ENCODE results near the gene CLIP3. TPM values are rescaled to one million over a fixed set of nuclear protein-coding genes. Genes with fewer than 3 reads are reported as not detected.
"Not testable (repeated sequence)": the region's sequence is repeated elsewhere in the genome, so short reads cannot be mapped to it uniquely, and the experiment has no call there.

The CLIP3 gene
- total and polyA plus RNA-seq, 2 experiments from 2014 or later: 15.1 to 19.1 TPM

DNA sequence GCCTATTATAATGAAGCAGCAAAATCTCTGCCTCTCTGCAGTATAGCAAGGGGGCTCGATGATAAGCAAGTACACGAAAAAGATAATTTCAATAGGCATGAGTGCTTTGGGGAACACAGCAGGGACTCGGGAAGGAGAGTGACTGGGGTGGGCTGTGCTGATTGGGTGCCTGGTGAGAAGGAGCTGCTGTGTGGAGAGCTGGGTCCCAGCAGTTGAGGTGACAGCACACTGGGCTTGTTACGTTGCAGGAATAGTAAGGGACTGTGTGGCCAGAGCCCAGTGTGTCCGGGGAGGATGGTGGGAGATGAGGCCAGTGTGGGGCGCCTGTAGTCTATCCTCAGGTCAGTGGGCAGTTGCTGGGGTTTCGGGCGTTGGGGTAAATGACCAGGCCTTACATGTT is 39.4 kb upstream of the CLIP3 start:
- no peaks in the 10 kb centered on the region for H3K4me1 ChIP-seq (ENCODE audit: insufficient read depth)
- no peak overlapping the region for H3K27ac Mint-ChIP-seq
- H3K27ac ChIP-seq (ENCODE audit: low read depth): no peak overlapping the region
- DNase-seq (ENCODE audit: low spot score): no peak
- TF ChIP-seq STAT1 (IDR thresholded peaks at IDR 0.05; ENCODE audit: unreplicated experiment): no peak
- TF ChIP-seq, protein P1, sequence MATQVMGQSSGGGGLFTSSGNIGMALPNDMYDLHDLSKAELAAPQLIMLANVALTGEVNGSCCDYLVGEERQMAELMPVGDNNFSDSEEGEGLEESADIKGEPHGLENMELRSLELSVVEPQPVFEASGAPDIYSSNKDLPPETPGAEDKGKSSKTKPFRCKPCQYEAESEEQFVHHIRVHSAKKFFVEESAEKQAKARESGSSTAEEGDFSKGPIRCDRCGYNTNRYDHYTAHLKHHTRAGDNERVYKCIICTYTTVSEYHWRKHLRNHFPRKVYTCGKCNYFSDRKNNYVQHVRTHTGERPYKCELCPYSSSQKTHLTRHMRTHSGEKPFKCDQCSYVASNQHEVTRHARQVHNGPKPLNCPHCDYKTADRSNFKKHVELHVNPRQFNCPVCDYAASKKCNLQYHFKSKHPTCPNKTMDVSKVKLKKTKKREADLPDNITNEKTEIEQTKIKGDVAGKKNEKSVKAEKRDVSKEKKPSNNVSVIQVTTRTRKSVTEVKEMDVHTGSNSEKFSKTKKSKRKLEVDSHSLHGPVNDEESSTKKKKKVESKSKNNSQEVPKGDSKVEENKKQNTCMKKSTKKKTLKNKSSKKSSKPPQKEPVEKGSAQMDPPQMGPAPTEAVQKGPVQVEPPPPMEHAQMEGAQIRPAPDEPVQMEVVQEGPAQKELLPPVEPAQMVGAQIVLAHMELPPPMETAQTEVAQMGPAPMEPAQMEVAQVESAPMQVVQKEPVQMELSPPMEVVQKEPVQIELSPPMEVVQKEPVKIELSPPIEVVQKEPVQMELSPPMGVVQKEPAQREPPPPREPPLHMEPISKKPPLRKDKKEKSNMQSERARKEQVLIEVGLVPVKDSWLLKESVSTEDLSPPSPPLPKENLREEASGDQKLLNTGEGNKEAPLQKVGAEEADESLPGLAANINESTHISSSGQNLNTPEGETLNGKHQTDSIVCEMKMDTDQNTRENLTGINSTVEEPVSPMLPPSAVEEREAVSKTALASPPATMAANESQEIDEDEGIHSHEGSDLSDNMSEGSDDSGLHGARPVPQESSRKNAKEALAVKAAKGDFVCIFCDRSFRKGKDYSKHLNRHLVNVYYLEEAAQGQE (IDR thresholded peaks at IDR 0.05; ENCODE audit: unreplicated experiment): no peak
- no peak for TF ChIP-seq NANOG (IDR thresholded peaks at IDR 0.05; ENCODE audit: borderline replicate concordance)
- ATAC-seq: no peak
- H3K4me2 ChIP-seq: no peak overlapping the region
- peaks cover 3% of the 10 kb centered on the region for H3K27me3 Mint-ChIP-seq (ENCODE audit: insufficient read depth, low read depth, poor library complexity)
- no peak overlapping the region for H3K4me3 ChIP-seq
- H3K27me3 ChIP-seq (ENCODE audit: insufficient read depth): no peaks in the 10 kb centered on the region
- H3K4me1 Mint-ChIP-seq: no peaks in the 10 kb centered on the region
- H3K4me3 Mint-ChIP-seq: no peak overlapping the region
- peaks cover 81% of the 10 kb centered on the region for H3K36me3 Mint-ChIP-seq (ENCODE audit: low read depth)
- H3K9me2 ChIP-seq (ENCODE audit: insufficient read depth): no peaks in the 10 kb centered on the region
- peaks cover 35% of the 10 kb centered on the region for H3K36me3 ChIP-seq (ENCODE audit: insufficient read depth)
- peaks cover 6% of the 10 kb centered on the region; the same call in 1 of the 2 replicates for H3F3A ChIP-seq (replicated peaks; ENCODE audit: low read depth)
- no peaks in the 10 kb centered on the region for H3K79me2 ChIP-seq (replicated peaks; ENCODE audit: insufficient read depth)
- H2AFZ ChIP-seq: no peak overlapping the region
- H3K9me3 Mint-ChIP-seq: peaks cover 4% of the 10 kb centered on the region; the same call in 1 of the 3 replicates
- H4K20me1 ChIP-seq (replicated peaks; ENCODE audit: insufficient read depth): peaks cover 9% of the 10 kb centered on the region; the same call in 1 of the 2 replicates

DNA sequence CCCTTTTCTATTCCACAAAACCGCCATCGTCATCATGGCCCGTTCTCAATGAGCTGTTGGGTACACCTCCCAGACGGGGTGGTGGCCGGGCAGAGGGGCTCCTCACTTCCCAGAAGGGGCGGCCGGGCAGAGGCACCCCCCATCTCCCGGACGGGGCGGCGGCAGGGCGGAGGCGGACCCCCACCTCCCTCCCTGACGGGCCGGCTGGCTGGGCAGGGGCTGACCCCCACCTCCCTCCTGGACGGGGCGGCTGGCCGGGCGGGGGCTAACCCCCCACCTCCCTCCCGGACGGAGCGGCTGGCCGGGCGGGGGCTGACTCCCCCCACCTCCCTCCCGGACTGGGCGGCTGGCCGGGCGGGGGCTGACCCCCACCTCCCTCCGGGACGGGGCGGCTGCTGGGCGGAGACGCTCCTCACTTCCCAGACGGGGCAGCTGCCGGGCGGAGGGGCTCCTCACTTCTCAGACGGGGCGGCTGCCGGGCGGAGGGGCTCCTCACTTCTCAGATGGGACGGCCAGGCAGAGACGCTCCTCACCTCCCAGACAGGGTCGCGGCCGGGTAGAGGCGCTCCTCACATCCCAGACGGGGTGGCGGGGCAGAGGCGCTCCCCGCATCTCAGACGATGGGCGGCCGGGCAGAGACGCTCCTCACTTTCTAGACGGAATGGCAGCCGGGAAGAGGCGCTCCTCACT is 36.3 kb upstream of the CLIP3 start:
- not testable (repeated sequence) for H3K4me3 ChIP-seq; H3K4me3 Mint-ChIP-seq; H3K4me2 ChIP-seq; H2AFZ ChIP-seq; H3K9me2 ChIP-seq (ENCODE audit: insufficient read depth); H3K27me3 Mint-ChIP-seq (ENCODE audit: insufficient read depth, low read depth, poor library complexity); DNase-seq (ENCODE audit: low spot score); H3K4me1 Mint-ChIP-seq; H3K27me3 ChIP-seq (ENCODE audit: insufficient read depth); H3K79me2 ChIP-seq (replicated peaks; ENCODE audit: insufficient read depth); H3F3A ChIP-seq (replicated peaks; ENCODE audit: low read depth); H3K4me1 ChIP-seq (ENCODE audit: insufficient read depth); H4K20me1 ChIP-seq (replicated peaks; ENCODE audit: insufficient read depth); H3K27ac Mint-ChIP-seq; H3K27ac ChIP-seq (ENCODE audit: low read depth); H3K9me3 Mint-ChIP-seq; ATAC-seq
- H3K36me3 ChIP-seq (ENCODE audit: insufficient read depth): peaks cover 41% of the 10 kb centered on the region; the same call in 1 of the 2 replicates
- peaks cover 87% of the 10 kb centered on the region for H3K36me3 Mint-ChIP-seq (ENCODE audit: low read depth)

DNA sequence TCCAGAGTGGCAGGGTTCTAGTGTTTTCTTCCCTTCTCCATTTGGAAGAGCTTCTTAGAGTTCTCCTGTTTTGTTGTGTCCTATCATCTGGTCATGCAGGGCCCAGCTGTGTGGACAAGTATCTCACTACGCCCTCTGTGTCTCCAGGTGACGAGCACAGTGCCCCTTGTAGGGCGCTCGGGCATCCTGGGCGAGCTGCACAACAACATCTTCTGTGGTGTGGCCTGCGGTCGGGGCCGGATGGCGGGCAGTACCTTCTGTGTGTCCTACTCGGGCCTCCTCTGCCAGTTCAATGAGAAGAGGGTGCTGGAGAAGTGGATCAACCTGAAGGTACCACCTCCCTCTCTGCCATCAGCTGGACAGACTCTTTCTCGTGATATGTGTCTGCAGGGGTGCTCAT is 35.0 kb upstream of the CLIP3 start:
- Histone ChIP-seq H3K4me1 (ENCODE audit: insufficient read depth) (no peaks in the 10 kb centered on the region), H3K27ac (ENCODE audit: low read depth) (no peak overlapping the region), H3K27me3 (ENCODE audit: insufficient read depth) (no peaks in the 10 kb centered on the region), H4K20me1 (replicated peaks; ENCODE audit: insufficient read depth) (peaks cover 4% of the 10 kb centered on the region; the same call in 1 of the 2 replicates), H3K36me3 (ENCODE audit: insufficient read depth) (peaks cover 37% of the 10 kb centered on the region; the same call in 1 of the 2 replicates), H3K9me2 (ENCODE audit: insufficient read depth) (no peaks in the 10 kb centered on the region), H3K79me2 (replicated peaks; ENCODE audit: insufficient read depth) (no peaks in the 10 kb centered on the region), H2AFZ (no peak overlapping the region), H3K4me2 (no peak overlapping the region), H3K4me3 (no peak overlapping the region), H3F3A (replicated peaks; ENCODE audit: low read depth) (peaks cover 6% of the 10 kb centered on the region; the same call in 1 of the 2 replicates)
- H3K4me1 Mint-ChIP-seq: no peaks in the 10 kb centered on the region
- H3K4me3 Mint-ChIP-seq: no peak overlapping the region
- DNase-seq (ENCODE audit: low spot score) (no peak), ATAC-seq (no peak)
- H3K27ac Mint-ChIP-seq: no peak overlapping the region
- H3K36me3 Mint-ChIP-seq (ENCODE audit: low read depth): peaks cover 86% of the 10 kb centered on the region
- peaks cover 7% of the 10 kb centered on the region for H3K27me3 Mint-ChIP-seq (ENCODE audit: insufficient read depth, low read depth, poor library complexity)
- H3K9me3 Mint-ChIP-seq: peaks cover 4% of the 10 kb centered on the region; the same call in 1 of the 3 replicates
- TF ChIP-seq ZNF331 (CRISPR knock-in tag; IDR thresholded peaks at IDR 0.05; ENCODE audit: low read depth) (no peak), JUNB (IDR thresholded peaks at IDR 0.05; ENCODE audit: unreplicated experiment) (no peak), ZNF114 (CRISPR knock-in tag; IDR thresholded peaks at IDR 0.05) (no peak), CREB1 (CRISPR knock-in tag; IDR thresholded peaks at IDR 0.05; ENCODE audit: low read depth) (no peak), POLR2AphosphoS5 (IDR thresholded peaks at IDR 0.05; ENCODE audit: low read depth) (no peak)
- TF ChIP-seq, protein P1 (IDR thresholded peaks at IDR 0.05; ENCODE audit: unreplicated experiment): no peak
- TF ChIP-seq, protein P2, sequence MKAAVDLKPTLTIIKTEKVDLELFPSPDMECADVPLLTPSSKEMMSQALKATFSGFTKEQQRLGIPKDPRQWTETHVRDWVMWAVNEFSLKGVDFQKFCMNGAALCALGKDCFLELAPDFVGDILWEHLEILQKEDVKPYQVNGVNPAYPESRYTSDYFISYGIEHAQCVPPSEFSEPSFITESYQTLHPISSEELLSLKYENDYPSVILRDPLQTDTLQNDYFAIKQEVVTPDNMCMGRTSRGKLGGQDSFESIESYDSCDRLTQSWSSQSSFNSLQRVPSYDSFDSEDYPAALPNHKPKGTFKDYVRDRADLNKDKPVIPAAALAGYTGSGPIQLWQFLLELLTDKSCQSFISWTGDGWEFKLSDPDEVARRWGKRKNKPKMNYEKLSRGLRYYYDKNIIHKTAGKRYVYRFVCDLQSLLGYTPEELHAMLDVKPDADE (IDR thresholded peaks at IDR 0.05): no peak
